HCT116 (cell line): Measurements from ENCODE around the gene HOTAIR. TPM values are rescaled to one million over a fixed set of nuclear protein-coding genes. Genes with fewer than 3 reads are reported as not detected.

ENCODE experiments used
- ATAC-seq: fragments of 200-7000 bp; cut with Tn5 transposase; 2 replicates; pipeline ENCODE4 v1.9.1; 2020; ENCODE audit warnings: mild to moderate bottlenecking, moderate library complexity
- BruUV-seq: library from RNA; stranded (reverse); fragments of 400-500 nt; replicated peaks from 2 replicates; lab custom pipeline; 2021; lab: Mats Ljungman, UMichigan
- CTCF ChIA-PET: fragments of 300-600 bp; sonication (Branson Sonifier 250); formaldehyde crosslinking; loops from one replicate; lab custom pipeline; 2021; ENCODE audit warnings: antibody characterized with exemption; lab: Charles Lee
- POLR2A ChIA-PET: fragments of 300-600, 350-600 bp; sonication (Branson Sonifier 250); formaldehyde crosslinking; loops from one replicate; lab custom pipeline; 2021; ENCODE audit warnings: antibody characterized with exemption; lab: Charles Lee
- RAD21 ChIA-PET, 2 experiments: fragments of 300-600 bp; sonication (Branson Sonifier 250); formaldehyde crosslinking; loops; one replicate each; lab custom pipeline; 2023; ENCODE audit warnings: low total read pairs in 2 of 2; ENCODE audit not compliant: uncharacterized antibody in 2 of 2, unreplicated experiment in 2 of 2, low non-redundant PET in 1 of 2; lab: Charles Lee
- DNase-seq: peaks from one replicate; pipeline ENCODE4 v3.0.0-alpha.2; 2010; ENCODE audit warnings: low read depth, low spot score
- H2AFZ ChIP-seq: fragments of 200-600 bp; shearing (Covaris generic), sonication (generic); 2 replicates; pipeline ENCODE4 v1.6.1; 2017; ENCODE audit warnings: low read depth, mixed run types, mixed read lengths, antibody characterized with exemption, low read length; ENCODE audit not compliant: poor library complexity, severe bottlenecking
- H3K27ac ChIP-seq: 2 replicates; pipeline ENCODE4 v1.5.1; 2012; ENCODE audit warnings: low read depth, low read length
- H3K27me3 ChIP-seq: fragments of 200-600 bp; sonication (generic); 2 replicates; pipeline ENCODE4 v1.6.1; 2016; ENCODE audit warnings: mixed run types, low read length, mixed read lengths; ENCODE audit not compliant: insufficient read depth
- H3K36me3 ChIP-seq, 2 experiments: fragments of 200-500 bp in 1 of 2; fragments of 200-600 bp in 1 of 2; sonication (Bioruptor generic) in 1 of 2; sonication (generic) in 1 of 2; 2 replicates each; pipeline versions ENCODE4 v1.5.1 to v1.6.1; 2014 to 2016; ENCODE audit warnings: low read length in 2 of 2, inconsistent platforms in 1 of 2, mixed read lengths in 1 of 2, mixed run types in 1 of 2; ENCODE audit not compliant: insufficient read depth in 2 of 2, control insufficient read depth in 1 of 2
- H3K4me1 ChIP-seq, 2 experiments: fragments of 200-600 bp in 1 of 2; sonication (generic) in 1 of 2; 2 replicates each; pipeline versions ENCODE4 v1.5.1 to v1.6.1; 2012 to 2017; ENCODE audit warnings: low read length in 2 of 2, inconsistent platforms in 1 of 2, mild to moderate bottlenecking in 1 of 2, mixed read lengths in 1 of 2, mixed run types in 1 of 2, moderate library complexity in 1 of 2; ENCODE audit not compliant: insufficient read depth in 2 of 2, control insufficient read depth in 1 of 2
- H3K4me2 ChIP-seq: fragments of 200-600 bp; sonication (generic); 2 replicates; pipeline ENCODE4 v1.6.1; 2017; ENCODE audit warnings: mixed run types, low read length, mixed read lengths
- H3K4me3 ChIP-seq, 2 experiments: fragments of 200-600 bp in 1 of 2; sonication (generic) in 1 of 2; replicated peaks in 1 of 2; 2 replicates each; pipeline ENCODE4 v1.5.1; 2011 to 2016; ENCODE audit warnings: low read length in 2 of 2, control low read depth in 1 of 2, low read depth in 1 of 2, mild to moderate bottlenecking in 1 of 2, mixed read lengths in 1 of 2, mixed run types in 1 of 2
- H3K79me2 ChIP-seq: fragments of 200-600 bp; sonication (generic); 2 replicates; pipeline ENCODE4 v1.6.1; 2017; ENCODE audit warnings: mild to moderate bottlenecking, mixed run types, low read length, moderate library complexity, mixed read lengths; ENCODE audit not compliant: insufficient read depth
- H3K9ac ChIP-seq: fragments of 200-600 bp; sonication (generic); 2 replicates; pipeline ENCODE4 v1.6.1; 2016; ENCODE audit warnings: low read length, mixed read lengths
- H3K9me2 ChIP-seq: fragments of 200-600 bp; sonication (generic), shearing (Covaris generic); 2 replicates; pipeline ENCODE4 v1.6.1; 2017; ENCODE audit warnings: mixed run types, mild to moderate bottlenecking, moderate library complexity; ENCODE audit not compliant: insufficient read depth
- H3K9me3 ChIP-seq, 2 experiments: fragments of 200-500 bp in 1 of 2; fragments of 200-600 bp in 1 of 2; sonication (Bioruptor generic) in 1 of 2; sonication (generic) in 1 of 2; 2 replicates each; pipeline ENCODE4 v1.6.1; 2014 to 2017; ENCODE audit warnings: low read length in 2 of 2, mixed read lengths in 2 of 2, inconsistent platforms in 1 of 2, low read depth in 1 of 2, mild to moderate bottlenecking in 1 of 2, mixed run types in 1 of 2, moderate library complexity in 1 of 2; ENCODE audit not compliant: control insufficient read depth in 1 of 2, insufficient read depth in 1 of 2
- H4K20me1 ChIP-seq: fragments of 200-600 bp; sonication (generic), shearing (Covaris generic); 2 replicates; pipeline ENCODE4 v1.6.1; 2017; ENCODE audit warnings: mixed run types, mild to moderate bottlenecking, moderate library complexity; ENCODE audit not compliant: insufficient read depth
- CTCF ChIP-seq, 3 experiments: fragments of 200-600 bp in 1 of 3; sonication (generic) in 1 of 3; IDR thresholded peaks in 2 of 3; conservative IDR thresholded peaks in 1 of 3; 2 replicates each; pipeline ENCODE4 v1.5.1; 2012 to 2017; ENCODE audit warnings: low read depth in 2 of 3, low read length in 2 of 3, antibody characterized with exemption in 1 of 3, borderline replicate concordance in 1 of 3, control low read depth in 1 of 3, mild to moderate bottlenecking in 1 of 3, mixed read lengths in 1 of 3, mixed run types in 1 of 3, moderate library complexity in 1 of 3; ENCODE audit not compliant: insufficient read depth in 1 of 3
- ELF1 ChIP-seq: IDR thresholded peaks from 2 replicates; pipeline ENCODE4 v1.6.1; 2012; ENCODE audit warnings: low read depth, borderline replicate concordance
- EZH2phosphoT487 ChIP-seq: fragments of 200-600 bp; IDR thresholded peaks from 2 replicates; pipeline ENCODE4 v1.6.1; 2018; ENCODE audit warnings: antibody characterized with exemption, borderline replicate concordance
- POLR2AphosphoS5 ChIP-seq: IDR thresholded peaks from 2 replicates; pipeline ENCODE4 v1.6.1; 2011; ENCODE audit warnings: mild to moderate bottlenecking, low read depth, low read length, moderate library complexity
- RAD21 ChIP-seq: IDR thresholded peaks from 2 replicates; pipeline ENCODE4 v1.6.1; 2012; ENCODE audit warnings: low read depth, mild to moderate bottlenecking
- REST ChIP-seq: IDR thresholded peaks from 2 replicates; pipeline ENCODE4 v1.6.1; 2012; ENCODE audit warnings: low read depth
- SIN3A ChIP-seq: IDR thresholded peaks from 2 replicates; pipeline ENCODE4 v1.6.1; 2012; ENCODE audit warnings: low read depth
- SP1 ChIP-seq: IDR thresholded peaks from 2 replicates; pipeline ENCODE4 v1.6.1; 2012; ENCODE audit warnings: low read depth
- SRF ChIP-seq: IDR thresholded peaks from 2 replicates; pipeline ENCODE4 v1.6.1; 2012; ENCODE audit warnings: low read depth
- YY1 ChIP-seq: IDR thresholded peaks from 2 replicates; pipeline ENCODE4 v1.6.1; 2011; ENCODE audit warnings: low read length, low read depth, moderate library complexity, mild to moderate bottlenecking; ENCODE audit not compliant: insufficient replicate concordance; ENCODE audit errors: extremely low read depth
- ZFX ChIP-seq: fragments of 450-650 bp; IDR thresholded peaks from 2 replicates; pipeline ENCODE4 v1.6.1; 2017
- intact Hi-C: fragments of 100-400 bp; cut with micrococcal nuclease; formaldehyde crosslinking; loops from 2 replicates; pipeline ENCODE4 v1.10.0; 2022
- total RNA-seq: library from RNA; stranded (reverse); gene quantifications from one replicate; pipeline ENCODE4 v1.2.1, GENCODE V29; 2021; ENCODE audit not compliant: unreplicated experiment

HOTAIR gene
- total RNA-seq, 1 experiment from 2014 or later, result 0.25 TPM

DNA sequence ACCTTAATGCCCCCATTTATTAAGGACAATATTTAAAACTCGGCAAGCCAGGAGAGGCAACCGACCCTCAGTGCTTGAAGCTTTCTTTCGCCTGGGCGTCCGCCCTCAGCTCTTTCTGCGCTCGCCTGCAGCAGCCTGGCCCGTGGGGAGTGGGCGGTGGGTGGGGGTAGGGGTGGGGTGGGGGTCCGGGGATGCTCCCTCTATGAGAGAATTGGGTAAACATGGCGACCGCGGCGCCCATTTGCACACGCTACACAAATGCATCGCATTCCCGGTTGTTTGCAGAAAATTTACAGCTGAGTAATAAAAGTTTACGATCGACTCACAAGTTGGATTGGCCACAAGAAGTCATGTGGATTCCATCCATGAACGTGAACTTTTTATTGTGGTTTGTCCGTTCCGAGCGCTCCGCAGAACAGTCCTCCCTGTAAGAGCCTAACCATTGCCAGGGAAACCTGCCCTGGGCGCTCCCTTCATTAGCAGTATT is 41.8 kb upstream of the HOTAIR start:
- Histone ChIP-seq H3K9me3 (no peaks in the 10 kb centered on the region), H3K9ac (peak overlapping the region; percentile 94), H3K4me3 (peak overlapping the region; percentile 76 to 88), H3K79me2 (no peaks in the 10 kb centered on the region), H4K20me1 (no peaks in the 10 kb centered on the region), H3K27me3 (no peaks in the 10 kb centered on the region), H3K4me2 (peak overlapping the region; percentile 99), H3K9me2 (no peaks in the 10 kb centered on the region), H3K4me1 (peaks cover 21 to 36% of the 10 kb centered on the region in 2 experiments), H2AFZ (peak overlapping the region; percentile 90), H3K27ac (peak overlapping the region; percentile 94), H3K36me3 (no peaks in the 10 kb centered on the region)
- intact Hi-C loops, result no loop called here
- ChIA-PET POLR2A (interaction anchor here (0.9 to 2.4 kb wide), 8 partner anchors 11 to 185 kb away, joined by 3 to 23 read pairs (median 6); partner anchors contain the start of genes HOXC6, HOXC9 and SMUG1), CTCF (interaction anchor here (0.6 to 4.3 kb wide), 16 partner anchors 8 to 383 kb away, joined by 3 to 43 read pairs (median 6); partner anchors contain the start of genes HOXC10, HOXC5 and HOXC9), RAD21 (interaction anchor here (0.6 to 0.9 kb wide), 3 partner anchors 185 to 270 kb away, joined by 3 to 5 read pairs (median 3); no protein-coding TSS in a partner anchor)
- DNase-seq, result no peak
- TF ChIP-seq YY1 (peak; percentile 83), POLR2AphosphoS5 (peak; percentile 48; the same call in 1 of the 2 replicates), CTCF (IDR thresholded peaks at IDR 0.05 in 2 of 3, conservative IDR thresholded peaks at IDR 0.05 in 1 of 3; ENCODE audit: borderline replicate concordance in 1 of 3, insufficient read depth in 1 of 3, low read depth in 2 of 3, low read length in 2 of 3) (no peak)
- ATAC-seq, result peak; percentile 13
- no TSS peak for BruUV-seq

GRCh38 chr12:54016051-54016450 is 41.3 kb upstream of the HOTAIR start:
- Histone ChIP-seq H3K9ac (peak overlapping the region; percentile 94), H4K20me1 (no peaks in the 10 kb centered on the region), H3K27ac (peak overlapping the region; percentile 94), H3K36me3 (no peaks in the 10 kb centered on the region), H3K9me2 (no peaks in the 10 kb centered on the region), H3K27me3 (no peaks in the 10 kb centered on the region), H3K4me1 (peaks cover 17 to 31% of the 10 kb centered on the region in 2 experiments), H3K4me2 (peak overlapping the region; percentile 99), H3K9me3 (no peaks in the 10 kb centered on the region), H2AFZ (peak overlapping the region; percentile 90), H3K4me3 (peak overlapping the region; percentile 76 to 88), H3K79me2 (no peaks in the 10 kb centered on the region)
- ATAC-seq (no peak), DNase-seq (no peak)
- CTCF ChIA-PET, result interaction anchor here (0.7 to 4.3 kb wide), 12 partner anchors 8 to 384 kb away, joined by 3 to 43 read pairs (median 8); partner anchors contain the start of genes HOXC10, HOXC5 and HOXC9
- intact Hi-C loops, result no loop called here
- TSS peak; percentile 63 for BruUV-seq
- RAD21 ChIA-PET, result interaction anchor here in 1 of 2 experiments (0.7 kb wide), 1 partner anchor 192 kb away, joined by 5 read pairs; no protein-coding TSS in a partner anchor
- POLR2A ChIA-PET, result interaction anchor here (1.1 to 2.4 kb wide), 4 partner anchors 12 to 173 kb away, joined by 3 to 23 read pairs (median 8); partner anchors contain the start of genes HOXC6, HOXC9 and SMUG1
- TF ChIP-seq YY1 (no peak), EZH2phosphoT487 (no peak), SP1 (no peak), SRF (no peak), REST (no peak), ZFX (no peak), ELF1 (no peak), SIN3A (no peak), RAD21 (no peak)
